NT2/D1 (cell line): ENCODE measurements around the gene SUCLG2.
A peak's percentile ranks its signal among the peaks of the same experiment; 100 is the strongest.

Source experiments
- DNase-seq: peaks from one replicate; pipeline ENCODE4 v3.0.0-alpha.2; 2011; ENCODE audit warnings: low read depth, low spot score
- H3K27me3 ChIP-seq: 2 replicates; pipeline ENCODE4 v1.6.0; 2011; ENCODE audit warnings: mild to moderate bottlenecking; ENCODE audit not compliant: insufficient read length, insufficient read depth
- H3K36me3 ChIP-seq: 2 replicates; pipeline ENCODE4 v1.6.1; 2011; ENCODE audit warnings: mild to moderate bottlenecking, low read length, mixed read lengths; ENCODE audit not compliant: insufficient read depth, insufficient read length
- H3K4me1 ChIP-seq: 2 replicates; pipeline ENCODE4 v1.5.1; 2011; ENCODE audit not compliant: insufficient read depth, insufficient read length
- H3K4me3 ChIP-seq: 2 replicates; pipeline ENCODE4 v1.5.1; 2011; ENCODE audit warnings: low read depth; ENCODE audit not compliant: insufficient read length
- H3K9ac ChIP-seq: 2 replicates; pipeline ENCODE4 v1.6.0; 2011; ENCODE audit warnings: low read depth; ENCODE audit not compliant: insufficient read length
- H3K9me3 ChIP-seq: 2 replicates; pipeline ENCODE4 v1.5.1; 2011; ENCODE audit warnings: mild to moderate bottlenecking, low read length; ENCODE audit not compliant: insufficient read depth
- SUZ12 ChIP-seq: IDR thresholded peaks from 2 replicates; pipeline ENCODE4 v1.6.1; 2011; ENCODE audit not compliant: insufficient read length, insufficient read depth; ENCODE audit errors: extremely low read depth
- YY1 ChIP-seq: IDR thresholded peaks from 2 replicates; pipeline ENCODE4 v1.6.1; 2011; ENCODE audit not compliant: insufficient read length, insufficient read depth
- ZNF274 ChIP-seq: IDR thresholded peaks from 2 replicates; pipeline ENCODE4 v1.6.1; 2011; ENCODE audit warnings: mild to moderate bottlenecking, low read depth, low read length

The SUCLG2 gene

GRCh38 chr3:67357610-67358458 lies 296.6 kb downstream of the SUCLG2 start:
- TF ChIP-seq YY1 = no peak
- TF ChIP-seq ZNF274 = no peak
- TF ChIP-seq SUZ12 = no peak
- Histone ChIP-seq H3K9ac (no peak overlapping the region), H3K36me3 (no peaks in the 10 kb centered on the region), H3K9me3 (no peaks in the 10 kb centered on the region), H3K4me3 (no peak overlapping the region), H3K27me3 (no peaks in the 10 kb centered on the region), H3K4me1 (no peaks in the 10 kb centered on the region)
- peak; percentile 79 for DNase-seq

GRCh38 chr3:67349551-67350174 lies 304.7 kb downstream of the SUCLG2 start:
- no peak overlapping the region for H3K9ac ChIP-seq
- no peaks in the 10 kb centered on the region for H3K27me3 ChIP-seq
- no peaks in the 10 kb centered on the region for H3K4me1 ChIP-seq
- no peak for TF ChIP-seq SUZ12
- no peak for TF ChIP-seq YY1
- TF ChIP-seq ZNF274 = no peak
- no peak for DNase-seq
- 0 out of 2 replicates have a peak, but pooled peaks cover 9% of the 10 kb centered on the region for H3K9me3 ChIP-seq
- H3K36me3 ChIP-seq = no peaks in the 10 kb centered on the region
- H3K4me3 ChIP-seq = no peak overlapping the region

- no peak overlapping the region for H3K9ac ChIP-seq
Observed at GRCh38 chr3:67346081-67346480, 308.3 kb downstream of the SUCLG2 start.

GRCh38 chr3:67335813-67336212 lies 318.6 kb downstream of the SUCLG2 start:
- Histone ChIP-seq H3K27me3 (no peaks in the 10 kb centered on the region), H3K4me1 (no peaks in the 10 kb centered on the region), H3K36me3 (no peaks in the 10 kb centered on the region), H3K4me3 (no peak overlapping the region), H3K9ac (no peak overlapping the region), H3K9me3 (no peaks in the 10 kb centered on the region)
- DNase-seq = no peak
- TF ChIP-seq SUZ12 (no peak), YY1 (no peak), ZNF274 (no peak)

More at GRCh38 chr3:67346081-67346480, 308.3 kb downstream of the SUCLG2 start:
- TF ChIP-seq SUZ12 = no peak
- TF ChIP-seq ZNF274 = no peak
- TF ChIP-seq YY1 = no peak
- Histone ChIP-seq H3K4me1 (no peaks in the 10 kb centered on the region), H3K36me3 (no peaks in the 10 kb centered on the region), H3K4me3 (no peak overlapping the region), H3K27me3 (no peaks in the 10 kb centered on the region), H3K9me3 (0 out of 2 replicates have a peak, but pooled peaks cover 9% of the 10 kb centered on the region)
- DNase-seq = no peak

- Histone ChIP-seq H3K4me3 (no peak overlapping the region), H3K9ac (no peak overlapping the region), H3K4me1 (no peaks in the 10 kb centered on the region), H3K27me3 (no peaks in the 10 kb centered on the region), H3K9me3 (no peaks in the 10 kb centered on the region), H3K36me3 (no peaks in the 10 kb centered on the region)
- no peak for DNase-seq
- no peak for TF ChIP-seq ZNF274
Observed at GRCh38 chr3:67334588-67334987, 319.8 kb downstream of the SUCLG2 start.

GRCh38 chr3:67329358-67329757 lies 325.1 kb downstream of the SUCLG2 start:
- no peaks in the 10 kb centered on the region for H3K27me3 ChIP-seq
- no peaks in the 10 kb centered on the region for H3K9me3 ChIP-seq
- DNase-seq = no peak
- H3K4me3 ChIP-seq = no peak overlapping the region
- no peaks in the 10 kb centered on the region for H3K36me3 ChIP-seq
- H3K9ac ChIP-seq = no peak overlapping the region
- no peaks in the 10 kb centered on the region for H3K4me1 ChIP-seq
- no peak for TF ChIP-seq YY1
- no peak for TF ChIP-seq SUZ12
- TF ChIP-seq ZNF274 = no peak

- Histone ChIP-seq H3K4me1 (no peaks in the 10 kb centered on the region), H3K27me3 (no peaks in the 10 kb centered on the region), H3K36me3 (no peaks in the 10 kb centered on the region), H3K9me3 (no peaks in the 10 kb centered on the region), H3K4me3 (no peak overlapping the region), H3K9ac (no peak overlapping the region)
- no peak for DNase-seq
- TF ChIP-seq ZNF274 (no peak), YY1 (no peak), SUZ12 (no peak)
Observed at GRCh38 chr3:67327582-67327981, 326.8 kb downstream of the SUCLG2 start.
